DND-41 (cell line): ENCODE data around the gene ARL14EPL.

ENCODE experiments used
- ATAC-seq: fragments of 200-7000 bp; cut with Tn5 transposase; 3 replicates; pipeline ENCODE4 v1.9.1; 2021; ENCODE audit warnings: low read depth; ENCODE audit not compliant: insufficient read depth
- DNase-seq: peaks from one replicate; pipeline ENCODE4 v3.0.0-alpha.2; 2020
- H2AFZ ChIP-seq: 2 replicates; pipeline ENCODE4 v1.6.0; 2012; ENCODE audit warnings: low read depth, low read length
- H3K27ac ChIP-seq: 2 replicates; pipeline ENCODE4 v1.5.1; 2012; ENCODE audit warnings: low read length, inconsistent platforms
- H3K27me3 ChIP-seq: fragments of 200-600 bp; sonication (generic); 2 replicates; pipeline ENCODE4 v1.6.0; 2012; ENCODE audit warnings: low read length, mild to moderate bottlenecking, inconsistent platforms; ENCODE audit not compliant: insufficient read depth, poor library complexity
- H3K36me3 ChIP-seq: 2 replicates; pipeline ENCODE4 v1.5.1; 2012; ENCODE audit warnings: low read length, inconsistent platforms; ENCODE audit not compliant: insufficient read depth
- H3K4me1 ChIP-seq: 2 replicates; pipeline ENCODE4 v1.5.1; 2012; ENCODE audit warnings: mild to moderate bottlenecking, low read length; ENCODE audit not compliant: insufficient read depth
- H3K4me2 ChIP-seq: 2 replicates; pipeline ENCODE4 v1.6.0; 2012; ENCODE audit warnings: mild to moderate bottlenecking, moderate library complexity, low read length, inconsistent platforms; ENCODE audit not compliant: insufficient read depth
- H3K4me3 ChIP-seq, 2 experiments: fragments of 200-600 bp in 1 of 2; shearing (Covaris generic) in 1 of 2; 2 replicates each; pipeline ENCODE4 v1.5.1; 2012 to 2016; ENCODE audit warnings: inconsistent platforms in 2 of 2, low read length in 2 of 2, mild to moderate bottlenecking in 2 of 2, low read depth in 1 of 2, moderate library complexity in 1 of 2
- H3K79me2 ChIP-seq: 2 replicates; pipeline ENCODE4 v1.6.0; 2012; ENCODE audit warnings: low read length, inconsistent platforms; ENCODE audit not compliant: insufficient read depth
- H3K9ac ChIP-seq: 2 replicates; pipeline ENCODE4 v1.6.0; 2012; ENCODE audit warnings: low read depth, mild to moderate bottlenecking, inconsistent platforms, low read length, moderate library complexity
- H3K9me3 ChIP-seq: 2 replicates; pipeline ENCODE4 v1.5.1; 2012; ENCODE audit warnings: low read length, moderate library complexity, mild to moderate bottlenecking, inconsistent platforms; ENCODE audit not compliant: insufficient read depth, severe bottlenecking
- H4K20me1 ChIP-seq: 2 replicates; pipeline ENCODE4 v1.6.0; 2012; ENCODE audit warnings: low read length; ENCODE audit not compliant: insufficient read depth
- CTCF ChIP-seq: IDR thresholded peaks from 2 replicates; pipeline ENCODE4 v1.5.1; 2012; ENCODE audit warnings: borderline replicate concordance, low read length, moderate library complexity, mild to moderate bottlenecking; ENCODE audit not compliant: poor library complexity, severe bottlenecking; ENCODE audit errors: extremely low read depth
- EZH2 ChIP-seq: IDR thresholded peaks from 3 replicates; pipeline ENCODE4 v1.6.1; 2012; ENCODE audit warnings: borderline replicate concordance, low read depth, mild to moderate bottlenecking, moderate library complexity, low read length, inconsistent platforms; ENCODE audit not compliant: severe bottlenecking

ARL14EPL gene

GRCh38 chr5:116038817-116039216 is 6.5 kb downstream of the ARL14EPL start:
- H3K4me3 ChIP-seq, result no peak overlapping the region
- ATAC-seq (peak; percentile 67), DNase-seq (peak; percentile 28)
- peaks cover 2% of the 10 kb centered on the region for H3K27me3 ChIP-seq
- no peaks in the 10 kb centered on the region for H3K9me3 ChIP-seq
- H3K9ac ChIP-seq, result no peak overlapping the region
- no peak overlapping the region for H2AFZ ChIP-seq
- H4K20me1 ChIP-seq, result no peaks in the 10 kb centered on the region
- H3K27ac ChIP-seq, result no peak overlapping the region
- H3K79me2 ChIP-seq, result no peaks in the 10 kb centered on the region
- H3K4me2 ChIP-seq, result no peak overlapping the region
- H3K36me3 ChIP-seq, result no peaks in the 10 kb centered on the region
- TF ChIP-seq EZH2 (no peak), CTCF (no peak)
- no peaks in the 10 kb centered on the region for H3K4me1 ChIP-seq

DNA sequence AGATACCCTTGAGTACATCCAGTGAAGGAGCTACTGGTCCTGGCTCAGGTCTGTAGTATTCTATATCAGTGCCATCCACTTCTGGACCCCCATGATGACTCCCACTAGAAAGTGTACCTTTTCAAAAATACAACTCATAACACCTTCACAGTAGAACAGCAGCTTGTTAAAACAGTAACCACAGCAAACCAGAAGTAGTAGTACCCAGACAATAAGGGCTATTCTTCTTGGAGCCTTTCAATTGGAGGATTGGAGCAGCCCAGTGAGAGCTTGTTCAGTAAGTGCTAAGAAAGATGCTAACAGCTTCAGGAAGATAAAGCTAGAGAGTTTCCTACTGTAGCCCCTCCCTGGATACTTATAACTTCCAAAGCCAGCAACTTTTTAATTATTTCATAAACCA is 10.1 kb downstream of the ARL14EPL start:
- Histone ChIP-seq H3K9me3 (no peaks in the 10 kb centered on the region), H3K4me2 (no peak overlapping the region), H4K20me1 (no peaks in the 10 kb centered on the region), H3K4me1 (no peaks in the 10 kb centered on the region), H3K4me3 (no peak overlapping the region), H3K27ac (no peak overlapping the region), H2AFZ (no peak overlapping the region), H3K9ac (no peak overlapping the region), H3K79me2 (no peaks in the 10 kb centered on the region), H3K27me3 (peaks cover 4% of the 10 kb centered on the region), H3K36me3 (no peaks in the 10 kb centered on the region)
- ATAC-seq (no peak), DNase-seq (no peak)
- TF ChIP-seq EZH2 (no peak), CTCF (no peak)

- no peak overlapping the region for H2AFZ ChIP-seq
- no peak overlapping the region for H3K4me3 ChIP-seq
- H3K27me3 ChIP-seq, result peaks cover 4% of the 10 kb centered on the region
- H3K9ac ChIP-seq, result no peak overlapping the region
- no peak for TF ChIP-seq CTCF
- no peak for TF ChIP-seq EZH2
- ATAC-seq (no peak), DNase-seq (no peak)
- no peaks in the 10 kb centered on the region for H3K79me2 ChIP-seq
- no peak overlapping the region for H3K4me2 ChIP-seq
- H3K36me3 ChIP-seq, result no peaks in the 10 kb centered on the region
- H3K9me3 ChIP-seq, result no peaks in the 10 kb centered on the region
- H3K4me1 ChIP-seq, result no peaks in the 10 kb centered on the region
- H4K20me1 ChIP-seq, result no peaks in the 10 kb centered on the region
- no peak overlapping the region for H3K27ac ChIP-seq
These were observed 11.8 kb downstream of the ARL14EPL start for GRCh38 chr5:116044073-116044472.

GRCh38 chr5:116045821-116046220 is 13.5 kb downstream of the ARL14EPL start:
- TF ChIP-seq EZH2, result no peak
- TF ChIP-seq CTCF, result no peak
- ATAC-seq (no peak), DNase-seq (no peak)
- Histone ChIP-seq H4K20me1 (no peaks in the 10 kb centered on the region), H3K79me2 (no peaks in the 10 kb centered on the region), H3K36me3 (no peaks in the 10 kb centered on the region), H3K4me2 (no peak overlapping the region), H3K4me3 (no peak overlapping the region), H3K9ac (no peak overlapping the region), H2AFZ (no peak overlapping the region), H3K4me1 (no peaks in the 10 kb centered on the region), H3K27me3 (peaks cover 4% of the 10 kb centered on the region), H3K9me3 (no peaks in the 10 kb centered on the region), H3K27ac (no peak overlapping the region)
